ENCODE measurements around the gene NPAS3.

NPAS3 gene

GRCh38 chr14:33464254-33464962, 525.7 kb downstream of the NPAS3 start:
- Histone ChIP-seq H4K20me1 (ENCODE audit: insufficient read depth, low read length, poor library complexity, severe bottlenecking) (no peaks in the 10 kb centered on the region), H3K4me3 (ENCODE audit: low read length, poor library complexity, severe bottlenecking) (no peak overlapping the region), H3K27me3 (ENCODE audit: insufficient read depth, low read length, poor library complexity, severe bottlenecking) (no peaks in the 10 kb centered on the region), H3K4me2 (ENCODE audit: low read depth, low read length, poor library complexity, severe bottlenecking) (no peak overlapping the region), H3K4me1 (ENCODE audit: insufficient read depth, low read length, poor library complexity, severe bottlenecking) (no peaks in the 10 kb centered on the region), H3K9me2 (replicated peaks; ENCODE audit: low read depth, low read length) (no peaks in the 10 kb centered on the region), H3K9ac (ENCODE audit: low read depth, low read length, poor library complexity, severe bottlenecking) (no peak overlapping the region), H2AFZ (ENCODE audit: low read length) (no peak overlapping the region), H3K79me2 (ENCODE audit: insufficient read depth, low read length) (no peaks in the 10 kb centered on the region), H3K9me3 (ENCODE audit: insufficient read depth, low read depth, low read length) (no peaks in the 10 kb centered on the region), H3F3A (ENCODE audit: low read depth) (no peaks in the 10 kb centered on the region), H3K36me3 (ENCODE audit: insufficient read depth, low read length) (no peaks in the 10 kb centered on the region)
- TF ChIP-seq EZH2phosphoT487 (IDR thresholded peaks at IDR 0.05; ENCODE audit: borderline replicate concordance) (no peak), CTCF (conservative IDR thresholded peaks at IDR 0.05; ENCODE audit: low read length) (no peak)

DNA sequence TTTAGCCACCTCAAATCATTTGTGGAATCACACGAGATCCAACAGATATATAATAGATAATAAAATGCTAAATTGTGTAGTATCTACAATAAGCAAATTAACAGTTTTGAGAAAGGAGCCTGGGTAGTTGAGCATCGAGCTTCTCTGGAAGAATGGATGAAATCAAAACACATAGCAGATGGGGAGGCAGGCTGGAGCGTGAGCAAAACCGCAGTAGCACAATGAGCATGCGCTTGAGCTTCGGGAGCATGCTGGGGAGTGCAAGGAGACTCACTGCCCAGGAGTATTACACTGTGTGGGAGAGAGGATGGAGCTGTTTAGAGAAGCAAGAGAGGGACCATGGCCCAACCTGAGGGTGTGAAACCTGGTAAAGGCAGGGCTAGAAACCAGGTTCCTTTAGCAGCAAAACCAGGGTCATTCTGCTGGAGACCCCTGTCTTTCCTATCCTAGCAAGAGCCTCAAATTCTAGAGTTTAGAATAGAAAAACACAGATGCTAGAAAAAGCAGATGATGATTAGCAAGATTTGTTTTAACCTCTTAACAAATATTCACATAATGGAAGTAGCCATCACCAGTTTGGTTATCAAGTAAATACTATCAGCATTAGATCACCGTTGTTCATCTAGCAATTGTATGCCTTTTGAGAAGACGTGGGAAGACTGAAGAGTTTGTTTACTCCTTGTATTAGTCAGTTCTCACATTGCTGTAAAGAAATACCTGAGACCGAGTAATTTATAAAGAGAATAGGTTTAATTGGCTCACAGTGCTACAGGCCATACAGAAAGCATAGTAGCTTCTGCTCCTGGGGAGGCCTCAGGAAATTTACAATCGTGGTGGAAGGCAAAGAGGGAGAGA, 527.4 kb downstream of the NPAS3 start:
- no peaks in the 10 kb centered on the region for H3F3A ChIP-seq (ENCODE audit: low read depth)
- H3K9ac ChIP-seq (ENCODE audit: low read depth, low read length, poor library complexity, severe bottlenecking): no peak overlapping the region
- H3K9me3 ChIP-seq (ENCODE audit: insufficient read depth, low read depth, low read length): no peaks in the 10 kb centered on the region
- H3K9me2 ChIP-seq (replicated peaks; ENCODE audit: low read depth, low read length): no peaks in the 10 kb centered on the region
- no peak overlapping the region for H3K4me3 ChIP-seq (ENCODE audit: low read length, poor library complexity, severe bottlenecking)
- H3K4me2 ChIP-seq (ENCODE audit: low read depth, low read length, poor library complexity, severe bottlenecking): no peak overlapping the region
- no peaks in the 10 kb centered on the region for H4K20me1 ChIP-seq (ENCODE audit: insufficient read depth, low read length, poor library complexity, severe bottlenecking)
- no peak for TF ChIP-seq CTCF (conservative IDR thresholded peaks at IDR 0.05; ENCODE audit: low read length)
- TF ChIP-seq EZH2phosphoT487 (IDR thresholded peaks at IDR 0.05; ENCODE audit: borderline replicate concordance): no peak
- H3K79me2 ChIP-seq (ENCODE audit: insufficient read depth, low read length): no peaks in the 10 kb centered on the region
- H3K4me1 ChIP-seq (ENCODE audit: insufficient read depth, low read length, poor library complexity, severe bottlenecking): no peaks in the 10 kb centered on the region
- H3K36me3 ChIP-seq (ENCODE audit: insufficient read depth, low read length): no peaks in the 10 kb centered on the region
- H3K27me3 ChIP-seq (ENCODE audit: insufficient read depth, low read length, poor library complexity, severe bottlenecking): no peaks in the 10 kb centered on the region
- no peak overlapping the region for H2AFZ ChIP-seq (ENCODE audit: low read length)

GRCh38 chr14:33467971-33468370, 529.3 kb downstream of the NPAS3 start:
- no peak overlapping the region for H2AFZ ChIP-seq (ENCODE audit: low read length)

More at GRCh38 chr14:33467971-33468370, 529.3 kb downstream of the NPAS3 start:
- Histone ChIP-seq H3F3A (ENCODE audit: low read depth) (no peaks in the 10 kb centered on the region), H3K79me2 (ENCODE audit: insufficient read depth, low read length) (no peaks in the 10 kb centered on the region), H3K9me3 (ENCODE audit: insufficient read depth, low read depth, low read length) (no peaks in the 10 kb centered on the region), H3K4me3 (ENCODE audit: low read length, poor library complexity, severe bottlenecking) (no peak overlapping the region), H3K4me2 (ENCODE audit: low read depth, low read length, poor library complexity, severe bottlenecking) (no peak overlapping the region), H3K9ac (ENCODE audit: low read depth, low read length, poor library complexity, severe bottlenecking) (no peak overlapping the region), H4K20me1 (ENCODE audit: insufficient read depth, low read length, poor library complexity, severe bottlenecking) (no peaks in the 10 kb centered on the region), H3K36me3 (ENCODE audit: insufficient read depth, low read length) (no peaks in the 10 kb centered on the region), H3K27me3 (ENCODE audit: insufficient read depth, low read length, poor library complexity, severe bottlenecking) (no peaks in the 10 kb centered on the region), H3K4me1 (ENCODE audit: insufficient read depth, low read length, poor library complexity, severe bottlenecking) (no peaks in the 10 kb centered on the region), H3K9me2 (replicated peaks; ENCODE audit: low read depth, low read length) (no peaks in the 10 kb centered on the region)
- TF ChIP-seq CTCF (conservative IDR thresholded peaks at IDR 0.05; ENCODE audit: low read length) (no peak), EZH2phosphoT487 (IDR thresholded peaks at IDR 0.05; ENCODE audit: borderline replicate concordance) (no peak)

Measured in Loucy (cell line).